GM12892 (cell line): Measurements from ENCODE around the gene SLC13A4.
A peak's percentile ranks its signal among the peaks of the same experiment; 100 is the strongest.

Source experiments
- DNase-seq: peaks from one replicate; pipeline ENCODE4 v3.0.0; 2011; ENCODE audit not compliant: insufficient read length
- FAIRE-seq: peaks from 2 replicates; lab custom pipeline; 2011; peaks lifted over from hg19 to GRCh38; lab: Jason Lieb, UNC
- POLR2A ChIP-seq: IDR thresholded peaks from 2 replicates; pipeline ENCODE4 v1.6.1; 2011; ENCODE audit warnings: low read depth, low read length, control low read depth
- POLR2AphosphoS5 ChIP-seq: IDR thresholded peaks from 2 replicates; pipeline ENCODE4 v1.6.1; 2011; ENCODE audit warnings: low read depth, low read length, control low read depth
- TAF1 ChIP-seq: IDR thresholded peaks from 2 replicates; pipeline ENCODE4 v1.6.1; 2011; ENCODE audit warnings: low read depth, mild to moderate bottlenecking, control low read depth, low read length, borderline replicate concordance

The SLC13A4 gene

GRCh38 chr7:135713836-135714470 is 14.0 kb downstream of the SLC13A4 start:
- no peak for FAIRE-seq
- no peak for DNase-seq
- TF ChIP-seq POLR2AphosphoS5 (no peak), TAF1 (no peak), POLR2A (no peak)

- TF ChIP-seq POLR2A (no peak), POLR2AphosphoS5 (no peak), TAF1 (no peak)
- DNase-seq (no peak), FAIRE-seq (no peak)
Measured at GRCh38 chr7:135712796-135713195, 15.2 kb downstream of the SLC13A4 start.

GRCh38 chr7:135712182-135712782 is 15.7 kb downstream of the SLC13A4 start:
- DNase-seq, result no peak
- FAIRE-seq, result no peak
- TF ChIP-seq POLR2AphosphoS5, result no peak
- no peak for TF ChIP-seq TAF1

GRCh38 chr7:135711139-135711469 is 16.9 kb downstream of the SLC13A4 start:
- DNase-seq (no peak), FAIRE-seq (no peak)
- TF ChIP-seq POLR2A (no peak), POLR2AphosphoS5 (no peak), TAF1 (no peak)

GRCh38 chr7:135710417-135711138 is 17.4 kb downstream of the SLC13A4 start:
- FAIRE-seq (no peak), DNase-seq (peak; percentile 33)
- TF ChIP-seq TAF1 (no peak), POLR2A (no peak), POLR2AphosphoS5 (no peak)

- FAIRE-seq, result no peak
- no peak for DNase-seq
- TF ChIP-seq POLR2AphosphoS5 (no peak), TAF1 (no peak), POLR2A (no peak)
Measured at GRCh38 chr7:135709508-135709907, 18.5 kb downstream of the SLC13A4 start.

GRCh38 chr7:135708041-135708440 is 19.9 kb downstream of the SLC13A4 start:
- FAIRE-seq (no peak), DNase-seq (no peak)
- no peak for TF ChIP-seq POLR2A
- no peak for TF ChIP-seq TAF1
- TF ChIP-seq POLR2AphosphoS5, result no peak

- TF ChIP-seq POLR2A (no peak), POLR2AphosphoS5 (no peak), TAF1 (no peak)
- DNase-seq (no peak), FAIRE-seq (no peak)
Measured at GRCh38 chr7:135707570-135707966, 20.4 kb downstream of the SLC13A4 start.

- DNase-seq (no peak), FAIRE-seq (no peak)
- TF ChIP-seq POLR2AphosphoS5, result no peak
- TF ChIP-seq POLR2A, result no peak
- TF ChIP-seq TAF1, result no peak
Measured at GRCh38 chr7:135706858-135707569, 21.0 kb downstream of the SLC13A4 start.

GRCh38 chr7:135706038-135706742 is 21.8 kb downstream of the SLC13A4 start:
- no peak for FAIRE-seq
- TF ChIP-seq TAF1 (no peak), POLR2A (no peak), POLR2AphosphoS5 (no peak)
- DNase-seq, result no peak

GRCh38 chr7:135704698-135705097 is 23.3 kb downstream of the SLC13A4 start:
- TF ChIP-seq TAF1 (no peak), POLR2A (no peak), POLR2AphosphoS5 (no peak)
- FAIRE-seq (no peak), DNase-seq (no peak)

GRCh38 chr7:135704074-135704473 is 23.9 kb downstream of the SLC13A4 start:
- DNase-seq (no peak), FAIRE-seq (no peak)
- TF ChIP-seq POLR2A, result no peak
- no peak for TF ChIP-seq TAF1
- no peak for TF ChIP-seq POLR2AphosphoS5
